CD4-positive, alpha-beta T cell treated with Interleukin-17A for 4 hours (primary cell): ENCODE data around the gene DKK2.

Experiments
- DNase-seq: peaks from one replicate; pipeline ENCODE4 v3.0.0-alpha.2; 2020; ENCODE audit warnings: mixed read lengths

Gene DKK2

GRCh38 chr4:107035819-107036583, at the start of gene DKK2:
TSS of gene DKK2 (minus strand) at chr4:107036313. CDS start at chr4:107035591, 722 bp downstream.
- no peak for DNase-seq

- DNase-seq: no peak
These were observed 41.1 kb upstream of the DKK2 start for GRCh38 chr4:107077192-107077591.

GRCh38 chr4:107072836-107073736, 37.0 kb upstream of the DKK2 start:
- DNase-seq: no peak

- no peak for DNase-seq
These were observed 35.0 kb upstream of the DKK2 start for GRCh38 chr4:107071108-107071507.

GRCh38 chr4:107069049-107069448, 32.9 kb upstream of the DKK2 start:
- DNase-seq: no peak

- DNase-seq: no peak
These were observed 32.0 kb upstream of the DKK2 start for GRCh38 chr4:107068116-107068515.

- no peak for DNase-seq
These were observed 30.5 kb upstream of the DKK2 start for GRCh38 chr4:107066621-107067020.

- DNase-seq: no peak
These were observed 29.1 kb upstream of the DKK2 start for GRCh38 chr4:107065201-107065600.

GRCh38 chr4:107060388-107060787, 24.3 kb upstream of the DKK2 start:
- DNase-seq: no peak

GRCh38 chr4:107058828-107059227, 22.7 kb upstream of the DKK2 start:
- no peak for DNase-seq

GRCh38 chr4:107050525-107051135, 14.5 kb upstream of the DKK2 start:
- no peak for DNase-seq

GRCh38 chr4:107046261-107046660, 10.1 kb upstream of the DKK2 start:
- no peak for DNase-seq

- DNase-seq: no peak
These were observed 8.1 kb upstream of the DKK2 start for GRCh38 chr4:107044170-107044569.

GRCh38 chr4:107037199-107037584, 1.1 kb upstream of the DKK2 start:
- DNase-seq: no peak

GRCh38 chr4:107036584-107037198, 578 bp upstream of the DKK2 start:
- no peak for DNase-seq

- DNase-seq: no peak
These were observed 906 bp downstream of the DKK2 start for GRCh38 chr4:107034996-107035818.

GRCh38 chr4:107034091-107034995, 1.8 kb downstream of the DKK2 start:
- no peak for DNase-seq

- DNase-seq: no peak
These were observed 8.7 kb downstream of the DKK2 start for GRCh38 chr4:107027379-107027778.

- no peak for DNase-seq
These were observed 17.8 kb downstream of the DKK2 start for GRCh38 chr4:107018344-107018735.

GRCh38 chr4:107017443-107018343, 18.4 kb downstream of the DKK2 start:
- no peak for DNase-seq
